ENCODE data around the gene TALDO1. TPM values are rescaled to one million over a fixed set of nuclear protein-coding genes. Genes with fewer than 3 reads are reported as not detected.

The TALDO1 gene
- total and polyA plus RNA-seq, 2 donors (not counting 3 experiments of a cell fraction or from before 2014, with no cell fraction given) = 211 to 294 TPM

- POLR2A ChIA-PET = no interaction called here
- no peak overlapping the region for H3K4me3 ChIP-seq (replicated peaks in 1 of 3; ENCODE audit: insufficient read depth in 1 of 3, low read depth in 1 of 3, low read length in 3 of 3)
- intact Hi-C loops (cut with micrococcal nuclease) = no loop called here
Measured at GRCh38 chr11:803467-803742, 56.1 kb downstream of the TALDO1 start.

More at GRCh38 chr11:803467-803742, 56.1 kb downstream of the TALDO1 start:
- Histone ChIP-seq H3K36me3 (ENCODE audit: control insufficient read depth in 2 of 2, extremely low read depth in 1 of 2, insufficient read depth in 2 of 2, low read length in 2 of 2) (peaks cover 0 to 20% of the 10 kb centered on the region in 2 experiments), H3K79me2 (ENCODE audit: control insufficient read depth, insufficient read depth, low read length) (peaks cover 6% of the 10 kb centered on the region), H2AFZ (ENCODE audit: low read depth, low read length) (no peak overlapping the region), H3K4me2 (ENCODE audit: insufficient read depth, low read length) (peak overlapping the region; percentile 17), H3K9me1 (replicated peaks; ENCODE audit: control insufficient read depth, extremely low read depth, insufficient read depth, low read length) (no peaks in the 10 kb centered on the region), H3K27me3 (ENCODE audit: control insufficient read depth in 2 of 2, insufficient read depth in 2 of 2, low read length in 2 of 2) (no peaks in the 10 kb centered on the region), H4K20me1 (replicated peaks; ENCODE audit: control insufficient read depth, extremely low read depth, insufficient read depth, low read length) (no peaks in the 10 kb centered on the region), H3K27ac (ENCODE audit: insufficient read depth, low read depth, low read length) (no peak overlapping the region), H3K9me3 (replicated peaks; ENCODE audit: control insufficient read depth, insufficient read depth, low read length) (no peaks in the 10 kb centered on the region), H3K4me1 (ENCODE audit: control insufficient read depth, extremely low read depth, insufficient read depth, low read length) (peaks cover 16% of the 10 kb centered on the region), H3K9ac (replicated peaks; ENCODE audit: extremely low read depth, insufficient read depth, low read length) (no peak overlapping the region)
- FAIRE-seq = no peak
- no TSS peak for BruUV-seq (replicated peaks)
- CTCF ChIA-PET = interaction anchor here (0.6 kb wide), 1 partner anchor 73 kb away, joined by 3 read pairs; no protein-coding TSS in a partner anchor
- no peak for TF ChIP-seq GATA2 (IDR thresholded peaks at IDR 0.05; ENCODE audit: insufficient read depth, insufficient read length, low read depth, low read length)
- TF ChIP-seq CTCF (IDR thresholded peaks at IDR 0.05; ENCODE audit: extremely low read depth in 1 of 2, insufficient read depth in 1 of 2, low read depth in 1 of 2, low read length in 2 of 2) = no peak
- TF ChIP-seq EZH2 (IDR thresholded peaks at IDR 0.05; ENCODE audit: borderline replicate concordance, low read depth, low read length, severe bottlenecking) = no peak
- TF ChIP-seq POLR2AphosphoS5 (IDR thresholded peaks at IDR 0.05; ENCODE audit: insufficient read depth, low read depth, low read length) = no peak
- no peak for TF ChIP-seq JUN (IDR thresholded peaks at IDR 0.05; ENCODE audit: borderline replicate concordance, insufficient read depth, insufficient read length, low read depth)
- TF ChIP-seq POLR2A (IDR thresholded peaks at IDR 0.05; ENCODE audit: low read depth, low read length) = no peak
- TF ChIP-seq MAX (IDR thresholded peaks at IDR 0.05; ENCODE audit: insufficient read depth, insufficient read length) = no peak
- TF ChIP-seq FOS (IDR thresholded peaks at IDR 0.05; ENCODE audit: borderline replicate concordance, insufficient read depth, low read length) = no peak
- no peak for TF ChIP-seq MYC (IDR thresholded peaks at IDR 0.05; ENCODE audit: low read depth, low read length)
- dilution Hi-C loops (cut with MboI; ENCODE audit: extremely low pct_ligation_motif_present, low sequenced_read_pairs) = no loop called here
- no peak for DNase-seq (ENCODE audit: low read depth, low spot score)

All from endothelial cell of umbilical vein (primary cell).